Hepatic stellate cell (primary cell): ENCODE measurements around the gene CC2D2A.
"Not testable (repeated sequence)": the region's sequence is repeated elsewhere in the genome, so short reads cannot be mapped to it uniquely, and the experiment has no call there.

Source experiments
- DNase-seq: peaks from one replicate; pipeline ENCODE4 v3.0.0; 2011; ENCODE audit warnings: low spot score

Gene CC2D2A

DNA sequence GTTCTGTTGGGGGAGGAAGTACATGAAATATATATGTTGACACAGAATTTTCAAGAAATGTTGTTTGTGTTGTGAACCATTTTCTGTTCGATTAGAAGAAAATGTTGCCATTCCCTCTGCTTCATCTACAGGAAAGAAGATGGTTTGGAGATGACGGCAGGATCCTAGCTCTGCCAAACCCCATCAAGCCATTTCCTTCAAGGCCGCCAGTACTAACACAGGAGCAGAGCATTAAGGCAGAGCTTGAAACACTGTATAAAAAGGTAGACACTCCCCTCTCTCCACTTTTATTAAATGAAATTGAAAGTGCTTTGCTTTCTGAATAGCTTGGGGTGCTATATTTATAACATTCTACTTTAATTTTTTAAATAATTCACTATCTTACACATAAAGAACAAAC is 46.8 kb downstream of the CC2D2A start:
- DNase-seq, result no peak

DNA sequence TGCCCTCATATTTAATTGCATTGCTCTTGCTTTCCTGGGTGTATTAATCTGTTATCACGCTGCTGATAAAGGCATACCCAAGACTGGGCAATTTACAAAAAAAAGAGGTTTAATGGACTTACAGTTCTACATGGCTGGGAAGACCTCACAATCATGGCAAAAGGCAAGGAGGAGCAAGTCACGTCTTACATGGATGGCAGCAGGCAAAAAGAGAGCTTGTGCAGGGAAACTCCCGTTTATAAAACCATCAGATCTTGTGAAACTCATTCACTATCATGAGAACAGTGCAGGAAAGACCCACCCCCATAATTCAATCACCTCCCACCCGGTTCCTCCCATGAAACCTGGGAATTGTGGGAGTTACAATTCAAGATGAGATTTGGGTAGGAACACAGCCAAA is 48.0 kb downstream of the CC2D2A start:
- DNase-seq, result not testable (repeated sequence)

DNA sequence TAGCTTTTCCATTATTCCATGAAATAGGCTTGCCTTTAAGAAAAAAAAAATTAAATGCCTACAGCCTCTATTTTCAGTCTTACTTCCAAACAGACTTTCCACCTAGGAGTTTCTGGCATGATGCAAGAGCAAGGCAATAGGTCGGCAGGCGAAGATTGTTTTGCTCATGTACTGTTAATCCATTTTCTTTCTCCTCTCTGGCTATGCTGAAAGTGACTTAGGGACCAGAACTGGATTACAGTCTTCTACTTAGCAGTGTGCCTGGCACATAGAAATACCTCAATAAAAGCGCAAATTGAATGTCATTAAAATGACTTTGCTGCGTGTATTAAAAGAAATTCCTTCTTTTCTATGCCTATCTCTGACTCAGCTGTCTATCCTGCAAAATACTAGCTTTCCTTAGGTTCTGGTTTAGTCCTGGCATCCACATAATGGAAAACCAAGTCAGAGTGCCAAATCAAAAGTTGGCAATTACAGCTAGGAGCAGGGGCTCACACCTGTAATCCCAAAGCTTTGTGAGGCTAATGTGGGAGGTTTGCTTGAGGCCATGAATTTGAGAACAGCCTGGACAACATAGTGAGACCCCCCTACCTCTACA is 51.9 kb downstream of the CC2D2A start:
- no peak for DNase-seq

DNA sequence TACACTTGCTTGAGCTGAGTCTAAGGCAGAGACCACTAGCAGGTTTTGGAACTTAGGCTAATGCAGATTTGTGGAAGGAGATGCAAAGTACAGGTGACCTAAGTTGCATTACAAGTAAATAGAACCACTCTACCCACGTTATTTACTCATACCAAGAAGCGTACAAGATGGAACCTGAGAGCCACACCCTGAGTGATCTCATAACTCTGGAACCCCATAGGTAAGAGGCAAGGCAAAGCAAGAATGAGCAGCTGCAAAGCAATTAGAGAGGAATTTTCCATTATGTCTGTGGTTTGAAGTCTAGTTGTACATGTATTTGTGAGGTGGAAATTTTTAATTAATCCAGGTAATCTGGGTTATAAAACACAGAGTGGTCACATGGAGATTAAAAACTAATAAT is 55.4 kb downstream of the CC2D2A start:
- no peak for DNase-seq

DNA sequence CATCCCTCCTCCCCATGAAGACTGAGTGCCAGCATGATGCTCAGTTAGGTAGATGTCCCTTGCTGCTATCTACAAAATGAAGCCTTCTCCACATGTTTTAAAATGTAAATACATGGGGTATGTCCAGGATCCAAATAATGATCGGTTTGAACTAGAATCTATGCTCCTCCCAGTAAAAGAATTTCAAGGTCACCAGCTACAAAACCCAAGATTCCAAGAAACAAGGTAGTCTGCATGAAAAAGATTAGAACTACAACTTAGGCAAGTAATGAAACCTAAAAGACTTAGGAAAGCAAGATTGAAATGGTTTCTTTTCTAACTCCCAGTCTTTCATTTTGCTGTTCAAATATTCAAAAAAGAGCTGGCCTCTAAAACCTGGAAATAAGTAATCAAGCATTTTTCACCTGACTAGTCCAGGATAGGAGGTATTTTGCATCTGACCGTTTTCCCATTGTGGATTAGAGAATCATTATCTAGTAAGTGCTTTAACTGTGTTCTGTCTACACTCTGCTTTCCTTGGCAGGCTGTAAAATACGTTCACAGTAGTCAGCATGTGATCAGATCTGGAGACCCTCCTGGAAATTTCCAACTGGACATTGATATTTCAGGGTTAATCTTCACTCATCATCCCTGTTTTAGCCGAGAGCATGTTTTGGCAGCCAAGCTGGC is 57.4 kb downstream of the CC2D2A start:
- DNase-seq, result no peak

DNA sequence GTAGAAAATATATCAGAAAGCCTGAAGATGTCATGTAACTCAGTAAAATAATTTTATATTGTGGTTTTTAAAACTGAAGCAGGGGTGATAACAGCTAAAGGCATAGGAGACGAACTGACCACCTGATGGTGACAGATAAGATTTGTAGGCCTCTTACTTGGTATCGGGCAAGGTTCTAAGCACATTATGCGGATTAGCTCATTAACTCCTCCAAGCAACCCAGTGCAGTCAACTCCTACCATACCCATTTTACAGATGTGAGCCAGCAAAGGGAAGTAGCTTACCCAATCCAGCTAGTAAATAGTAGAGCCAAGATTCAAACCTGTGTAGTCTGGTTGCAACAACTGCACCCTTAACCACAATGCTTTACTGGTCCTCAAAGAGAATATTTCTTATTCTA is 62.1 kb downstream of the CC2D2A start:
- no peak for DNase-seq

DNA sequence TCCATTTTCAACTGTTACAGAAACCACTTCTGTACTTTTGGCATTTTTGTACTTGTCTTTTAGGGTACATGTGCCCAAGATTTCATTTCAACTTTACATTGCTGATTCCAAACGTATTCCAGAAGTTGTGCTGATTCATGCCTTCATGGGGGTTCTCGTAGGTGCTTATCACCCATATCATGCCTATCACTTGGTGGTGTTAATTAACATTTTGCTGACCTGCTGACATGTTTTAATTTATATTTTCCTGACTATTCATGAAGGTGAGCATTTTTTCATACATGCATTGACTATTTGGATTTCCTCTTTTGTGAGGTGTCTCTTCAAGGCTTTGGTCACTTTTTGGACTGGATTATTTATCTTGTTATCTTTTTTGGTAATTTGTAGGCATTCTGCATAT is 64.1 kb downstream of the CC2D2A start:
- DNase-seq, result no peak

DNA sequence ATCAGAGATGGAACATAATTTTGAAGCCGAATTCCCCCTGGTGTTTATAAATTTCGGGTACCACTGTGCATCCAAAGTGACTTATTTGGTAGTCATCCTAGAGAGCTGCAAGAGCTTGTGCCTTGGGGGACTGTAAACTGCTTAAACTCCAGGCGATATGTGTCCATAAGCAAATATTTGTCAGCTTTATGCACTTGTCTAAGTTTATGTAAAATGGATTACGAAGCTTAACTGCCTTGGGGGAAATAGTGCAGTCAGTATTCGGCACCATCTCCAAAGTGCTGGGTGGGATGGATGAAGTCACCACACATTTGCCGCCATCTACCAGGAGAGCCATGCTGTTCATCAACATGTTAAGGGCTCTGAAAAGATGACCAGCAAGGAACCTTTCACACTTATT is 65.9 kb downstream of the CC2D2A start:
- no peak for DNase-seq

DNA sequence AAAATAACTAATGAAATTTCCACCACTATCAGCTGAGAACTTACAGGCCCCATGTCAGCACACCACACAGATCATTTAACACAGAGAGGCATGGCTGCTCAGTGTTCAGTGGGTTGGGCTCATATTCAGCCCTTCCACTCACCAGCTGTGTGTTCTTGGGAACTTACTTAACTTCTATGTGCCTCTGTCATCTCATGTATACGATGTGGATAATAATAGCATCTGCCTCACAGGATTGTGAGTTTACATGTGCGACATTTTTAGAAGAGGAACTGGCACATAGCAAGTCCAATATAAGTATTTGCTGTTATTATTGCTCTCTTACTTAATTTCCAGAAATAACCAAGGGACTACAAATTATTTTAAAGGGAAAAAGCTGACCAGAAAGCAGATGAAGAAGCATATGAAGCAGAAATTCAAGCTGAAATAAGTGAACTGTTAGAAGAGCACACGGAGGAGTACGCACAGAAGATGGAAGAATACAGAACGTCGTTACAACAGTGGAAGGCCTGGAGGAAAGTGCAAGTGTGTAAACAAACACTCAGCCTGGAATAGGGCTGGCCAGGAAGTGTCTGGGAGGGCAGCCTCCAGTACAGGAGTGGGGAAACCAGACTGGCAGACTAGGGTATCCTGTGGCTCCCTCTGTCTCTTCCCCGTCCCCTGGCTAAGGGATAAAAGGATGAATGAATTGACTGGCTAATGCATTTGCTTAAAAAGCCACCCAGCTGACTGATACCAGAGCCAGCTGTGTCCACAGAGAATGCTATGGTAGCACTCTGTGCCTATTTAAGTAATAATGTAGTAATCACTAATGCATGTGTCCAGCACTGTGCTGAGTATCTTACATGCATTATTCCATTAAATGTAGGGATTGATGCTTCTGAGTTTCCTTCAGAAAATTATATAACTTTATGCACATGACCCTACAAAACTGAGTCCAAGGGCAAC is 67.1 kb downstream of the CC2D2A start:
- DNase-seq, result no peak

DNA sequence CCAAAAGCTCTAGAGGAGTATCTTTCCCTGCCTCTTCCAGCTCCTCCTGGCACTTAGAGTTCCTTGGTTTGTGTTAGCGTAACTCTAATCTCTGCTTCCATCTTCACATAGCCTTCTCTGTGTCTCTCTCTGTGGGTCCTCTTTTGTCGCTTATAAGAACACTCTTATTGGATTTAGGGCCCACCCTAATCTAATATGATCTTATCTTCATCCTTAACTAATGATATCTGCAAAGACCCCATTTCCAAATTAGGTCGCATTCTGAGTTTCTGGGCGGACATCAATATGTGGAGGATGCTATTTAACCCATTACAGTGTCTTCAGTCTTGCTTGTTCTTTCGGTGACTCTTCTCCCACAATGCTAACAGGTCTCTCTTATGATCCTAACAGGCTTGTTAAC is 72.3 kb downstream of the CC2D2A start:
- DNase-seq, result no peak

DNA sequence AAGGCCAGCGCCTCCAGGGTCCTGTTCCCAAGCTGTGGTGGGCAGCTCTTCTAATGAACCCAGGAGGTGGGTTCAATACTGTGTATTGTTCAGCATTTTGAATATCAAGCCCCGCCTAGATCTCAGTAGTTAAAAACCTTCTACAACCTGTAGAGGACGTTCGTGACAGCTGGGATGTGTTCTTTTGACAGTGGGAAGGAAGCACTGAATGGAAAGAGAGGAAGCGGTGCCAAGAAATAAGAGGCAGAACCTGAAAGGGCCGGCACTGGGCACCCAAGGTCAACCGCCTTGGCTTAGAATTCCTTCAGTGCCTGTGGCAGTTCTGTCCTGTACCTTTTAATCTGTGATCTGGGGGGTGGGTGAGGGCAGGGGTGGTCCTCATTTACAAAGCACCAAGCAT is 73.1 kb downstream of the CC2D2A start:
- no peak for DNase-seq

DNA sequence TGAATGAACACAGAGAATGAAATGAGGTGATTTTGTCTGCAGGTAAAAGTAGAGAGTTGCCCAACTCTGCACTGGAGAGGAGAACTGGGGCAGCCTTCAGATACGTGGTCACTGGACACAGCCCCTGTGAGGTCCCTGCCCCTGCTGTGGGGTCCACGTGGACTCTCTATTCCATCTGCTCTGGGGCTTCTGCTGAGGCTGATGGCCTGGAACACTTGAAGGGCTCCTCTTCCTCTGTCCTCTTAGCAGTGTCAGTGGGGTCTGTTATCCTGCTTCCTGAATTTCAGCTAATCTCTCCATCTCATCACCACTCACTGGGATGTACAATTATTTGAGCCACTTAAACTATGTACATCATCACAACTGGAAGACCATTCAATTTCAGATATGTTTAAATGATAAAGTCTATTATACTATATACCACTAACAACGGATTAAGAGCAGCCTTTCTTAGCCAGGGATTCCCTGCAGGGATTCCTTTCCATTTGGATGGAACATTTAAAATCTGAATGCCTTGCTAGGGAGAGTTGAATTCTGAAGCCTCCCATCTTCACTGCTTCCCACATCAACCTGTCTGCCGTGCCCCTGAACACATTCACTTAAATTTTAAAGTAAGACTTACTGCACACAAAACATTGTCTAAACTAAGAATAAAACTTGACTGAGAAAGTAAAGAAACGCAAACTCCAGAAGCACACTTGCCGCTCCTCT is 74.0 kb downstream of the CC2D2A start:
- no peak for DNase-seq

DNA sequence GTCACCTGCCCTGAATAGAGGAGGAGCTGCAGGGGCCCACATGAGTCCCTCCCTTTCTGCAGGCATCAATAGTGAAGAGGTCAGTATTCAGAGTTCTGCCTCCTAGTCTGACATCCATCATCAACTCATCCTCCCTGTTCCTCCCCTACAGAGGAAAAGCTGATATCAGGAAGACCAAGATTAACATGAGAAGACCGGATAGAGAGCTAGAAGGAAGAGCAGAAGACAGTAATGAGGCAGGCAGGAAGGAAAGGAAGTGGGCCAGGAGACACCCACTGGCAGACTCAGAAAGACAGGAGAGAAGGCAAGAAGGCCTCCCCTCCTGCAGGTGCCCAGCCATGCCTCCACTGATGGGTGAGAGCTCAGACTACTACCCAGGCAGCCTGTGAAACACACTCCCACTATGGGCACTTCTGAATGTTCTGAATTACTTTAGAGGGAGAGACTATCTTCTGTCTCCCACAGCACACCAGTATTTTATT is 74.6 kb downstream of the CC2D2A start:
- DNase-seq, result no peak

DNA sequence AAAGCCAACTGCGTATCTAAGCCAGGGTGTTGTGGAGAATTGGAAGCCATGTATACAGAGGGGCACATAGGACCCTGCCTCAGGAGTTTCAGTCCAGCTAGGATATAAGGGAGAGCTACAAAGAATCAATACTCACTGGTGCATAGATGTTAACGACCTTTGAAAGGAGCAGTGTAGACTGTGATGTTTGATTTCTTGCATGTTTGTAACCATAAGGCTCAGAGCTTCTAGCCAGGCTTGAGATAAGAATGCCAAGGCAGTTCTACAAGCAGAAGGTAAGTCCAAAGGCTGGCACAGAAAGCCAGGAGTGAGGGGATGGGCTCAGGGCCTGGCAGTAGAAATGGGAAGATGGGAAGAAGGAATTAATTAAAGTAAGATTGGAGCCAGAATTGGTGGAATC is 75.7 kb downstream of the CC2D2A start:
- DNase-seq, result no peak

DNA sequence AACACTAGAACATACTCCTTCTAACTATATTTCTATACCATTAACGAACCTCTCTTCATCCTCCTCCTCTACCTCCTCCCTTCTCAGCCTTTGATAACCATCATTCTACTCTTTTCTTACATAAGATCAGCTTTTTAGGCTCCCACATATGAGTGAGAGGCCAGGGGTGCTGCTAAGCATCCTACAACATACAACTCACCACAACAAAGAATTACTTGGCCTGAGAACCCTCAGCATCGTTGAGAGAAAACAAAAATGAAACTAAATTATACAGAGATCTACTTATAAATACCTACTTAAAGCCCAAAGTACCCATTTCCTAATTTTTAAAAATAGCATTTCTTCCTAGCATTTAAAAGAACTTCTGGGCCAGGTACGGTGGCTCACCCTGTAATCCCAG is 77.7 kb downstream of the CC2D2A start:
- no peak for DNase-seq

DNA sequence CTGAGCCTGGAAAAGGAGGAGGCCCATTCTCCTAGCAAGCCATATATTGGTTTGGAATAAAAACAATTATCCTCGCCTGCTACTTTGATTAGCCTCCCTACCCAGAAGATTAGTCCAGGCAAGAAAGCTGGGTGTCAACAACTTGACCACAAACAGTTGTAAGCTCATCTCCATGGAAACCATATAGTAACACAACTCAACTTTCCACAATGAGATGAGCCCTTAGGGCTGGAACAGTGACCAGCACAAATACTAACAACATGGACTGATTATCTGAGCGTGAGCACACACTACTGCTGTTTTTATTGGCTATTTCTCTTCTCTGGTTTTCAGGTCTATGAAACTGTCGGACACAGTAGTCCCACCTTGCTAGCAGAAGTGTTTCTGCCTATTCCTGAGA is 80.8 kb downstream of the CC2D2A start:
- no peak for DNase-seq

DNA sequence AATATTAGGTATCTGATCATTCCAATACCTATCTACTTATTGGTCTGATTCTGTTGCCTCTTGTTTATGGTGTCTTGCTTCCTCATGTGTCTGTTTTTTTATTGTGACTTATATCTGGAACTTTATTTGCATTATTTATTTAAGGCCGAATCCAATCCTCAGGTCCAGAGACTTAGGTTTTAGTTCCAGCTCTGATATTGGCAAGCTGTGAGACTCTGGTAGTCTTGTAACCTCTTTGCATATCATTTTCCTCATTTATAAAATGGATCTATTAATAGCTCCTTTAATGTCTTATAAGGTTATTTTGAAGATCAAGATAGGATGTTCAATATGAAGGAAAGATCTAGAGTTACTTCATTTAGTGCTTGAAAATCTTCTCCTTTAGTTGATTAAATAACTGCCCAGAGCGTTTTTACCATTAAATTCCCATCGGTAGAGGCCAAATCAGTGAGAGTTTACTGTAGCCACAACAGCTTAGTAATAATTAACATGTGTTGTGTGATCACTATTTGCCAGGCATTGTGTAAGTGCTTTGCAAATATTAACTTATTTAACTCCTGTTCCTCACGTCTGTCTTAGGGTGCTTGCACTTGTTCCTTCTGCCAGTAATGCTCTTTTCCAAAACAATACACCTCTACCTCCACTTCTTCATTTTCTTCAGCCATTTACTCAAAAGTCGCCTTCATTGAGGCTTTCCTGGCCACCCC is 82.2 kb downstream of the CC2D2A start:
- no peak for DNase-seq

DNA sequence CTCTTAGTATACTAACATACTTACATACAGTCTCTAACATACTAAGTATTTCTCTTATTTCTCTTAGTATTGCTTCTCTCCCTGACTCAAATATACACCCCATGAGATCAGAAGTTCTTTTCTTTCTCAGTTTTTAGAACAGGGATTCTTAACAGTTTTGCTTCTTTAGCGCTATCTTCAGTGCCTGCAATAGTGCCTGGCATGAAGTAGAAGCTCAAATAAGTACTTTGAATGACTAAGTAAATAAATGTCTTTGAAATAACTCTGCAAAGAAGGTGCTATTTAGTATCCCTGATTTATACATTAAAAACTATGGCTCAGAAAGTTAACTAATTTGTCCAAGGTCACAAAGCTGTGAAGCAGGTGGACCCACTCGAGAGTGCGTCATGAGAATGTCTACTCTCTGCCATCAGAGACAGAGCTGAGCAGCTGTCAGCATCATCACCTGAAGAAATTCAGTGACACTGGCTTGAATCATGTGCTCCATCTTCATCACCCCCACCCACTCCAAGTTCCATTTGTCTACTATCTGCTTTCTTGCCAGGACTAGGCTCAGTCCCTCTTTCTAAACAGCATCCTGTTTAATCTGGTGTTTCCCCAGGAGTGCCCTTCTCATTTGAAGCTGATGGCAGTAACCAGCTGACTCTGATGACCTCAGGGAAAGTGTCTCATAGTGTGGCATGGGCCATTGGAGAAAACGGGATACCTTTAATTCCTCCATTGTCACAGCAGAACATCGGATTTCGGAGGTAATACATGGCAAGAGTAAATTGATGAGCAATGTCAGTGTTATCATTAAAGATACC is 83.1 kb downstream of the CC2D2A start:
- no peak for DNase-seq

DNA sequence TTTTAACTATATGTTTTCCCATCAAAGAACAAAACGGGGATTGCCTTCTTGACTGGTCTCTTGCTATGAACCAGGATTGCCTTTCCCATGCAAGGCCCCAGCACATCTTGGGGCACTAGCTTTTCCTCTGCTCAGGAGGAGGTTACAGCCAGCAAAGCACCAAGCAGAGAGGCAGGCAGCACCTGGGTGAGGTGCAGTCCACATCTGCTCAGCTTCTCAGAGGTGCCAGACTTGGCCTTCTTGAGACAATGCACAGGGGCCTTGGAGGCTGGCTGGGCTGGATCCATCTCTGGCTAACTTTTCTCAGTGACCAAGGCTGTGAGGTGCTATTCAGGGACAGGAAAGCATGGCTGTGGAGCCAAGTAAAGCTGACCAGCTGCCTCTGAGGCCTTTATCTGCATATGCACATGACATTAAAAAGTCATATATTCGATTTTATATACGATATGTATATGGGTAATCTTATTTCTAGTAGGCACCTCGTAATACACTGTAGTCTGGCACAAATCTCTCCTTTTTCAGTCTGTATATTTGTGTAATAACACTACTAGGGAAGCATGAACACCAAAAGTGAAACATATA is 86.9 kb downstream of the CC2D2A start:
- no peak for DNase-seq

DNA sequence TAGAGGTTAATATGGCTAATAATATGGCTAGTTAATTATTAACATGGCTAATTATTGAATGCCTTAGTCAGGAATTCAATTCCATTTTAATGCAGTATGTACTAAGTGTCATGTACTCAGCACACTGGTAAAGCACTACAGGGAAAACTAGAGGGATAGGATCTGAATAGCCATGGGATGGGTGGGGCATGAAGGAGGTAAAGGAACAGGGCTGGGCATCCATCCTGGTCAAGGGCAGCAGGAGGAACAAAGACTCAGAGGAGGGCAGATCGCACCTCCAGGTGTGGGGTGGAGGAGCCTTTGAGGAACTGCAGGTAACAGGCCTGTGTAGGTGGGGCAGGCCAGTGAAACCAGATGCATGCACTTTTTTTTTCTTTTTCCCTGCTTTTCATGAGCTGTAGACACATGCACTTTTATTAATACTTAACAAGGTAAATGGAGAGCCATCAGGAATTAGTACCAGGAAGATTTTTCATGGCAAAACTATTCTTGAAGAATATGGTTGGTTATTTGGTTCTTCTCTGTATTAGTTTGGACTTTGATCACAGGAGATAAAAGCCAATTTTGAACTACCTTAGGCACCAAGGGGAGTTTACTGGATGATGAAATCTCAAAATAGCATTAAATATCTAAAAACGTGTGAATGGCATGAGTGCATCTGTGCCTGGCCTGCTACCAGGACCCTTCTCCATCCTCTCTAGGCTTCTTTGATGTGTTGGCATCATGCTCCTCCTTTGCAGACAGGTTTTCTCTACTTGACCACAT is 88.3 kb downstream of the CC2D2A start:
- no peak for DNase-seq
